ENCODE data around the gene CBLC.
"Not testable (repeated sequence)": the region's sequence is repeated elsewhere in the genome, so short reads cannot be mapped to it uniquely, and the experiment has no call there.

DNA sequence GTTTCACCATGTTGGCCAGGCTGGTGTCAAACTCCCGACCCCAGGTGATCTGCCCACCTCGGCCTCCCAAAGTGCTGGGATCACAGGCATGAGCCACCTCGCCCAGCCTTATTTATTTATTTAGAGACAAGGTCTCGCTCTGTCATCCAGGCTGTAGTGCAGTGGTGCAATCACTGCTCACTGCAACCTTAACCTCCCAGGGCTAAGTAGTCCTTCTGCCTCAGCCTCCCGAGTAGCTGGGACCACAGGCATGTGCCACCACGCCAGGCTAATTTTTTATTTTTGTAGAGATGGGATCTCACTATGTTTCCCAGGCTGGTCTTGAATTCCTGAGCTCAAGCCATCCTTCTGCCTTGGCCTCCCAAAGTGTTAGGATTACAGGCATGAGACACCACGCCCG lies 56.7 kb downstream of the CBLC start:
- TF ChIP-seq EP300, POLR2A (IDR thresholded peaks at IDR 0.05): not testable (repeated sequence)
